GM21528 (cell line): ENCODE measurements around the gene MB.

ENCODE experiments used
- ATAC-seq: cut with Tn5 transposase; IDR thresholded peaks from one replicate; pipeline ENCODE4 v1.9.1; 2021; ENCODE audit warnings: mild to moderate bottlenecking, moderate library complexity; ENCODE audit not compliant: unreplicated experiment, low FRiP score

Gene MB

DNA sequence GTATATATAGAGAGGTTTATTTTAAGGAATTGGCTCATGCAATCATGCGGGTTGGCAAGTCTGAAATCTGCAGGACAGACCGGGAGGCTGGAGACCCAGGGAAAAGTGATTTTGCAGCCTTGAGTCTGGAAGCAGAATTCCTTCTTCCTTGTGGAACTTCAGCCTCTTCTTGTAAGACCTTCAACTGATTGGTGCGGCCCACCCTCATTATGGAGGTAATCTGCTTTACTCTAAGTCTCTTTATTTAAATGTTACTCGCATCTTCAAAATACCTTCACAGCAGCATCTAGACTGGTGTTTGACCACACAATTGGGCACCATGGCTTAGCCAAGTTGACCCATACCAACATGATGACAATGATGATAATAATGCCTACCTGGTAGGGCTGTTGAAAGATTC is 17.8 kb downstream of the MB start:
- no peak for ATAC-seq

DNA sequence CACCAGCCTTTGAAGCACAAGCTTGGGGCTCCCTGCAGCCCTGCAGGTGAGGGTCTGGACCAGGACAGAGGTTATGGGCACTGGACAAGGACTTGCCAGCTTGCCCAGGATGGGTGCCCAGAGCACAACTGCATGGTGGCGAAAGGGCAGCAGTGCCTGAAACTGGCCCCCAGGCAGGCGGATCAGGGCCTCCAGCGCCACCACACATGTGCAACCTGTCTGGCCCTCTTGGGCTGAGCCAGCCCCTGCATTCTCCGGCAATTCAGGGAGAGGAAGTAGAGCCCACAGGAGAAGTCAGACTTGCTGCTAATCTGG is 18.8 kb downstream of the MB start:
- ATAC-seq, result no peak

DNA sequence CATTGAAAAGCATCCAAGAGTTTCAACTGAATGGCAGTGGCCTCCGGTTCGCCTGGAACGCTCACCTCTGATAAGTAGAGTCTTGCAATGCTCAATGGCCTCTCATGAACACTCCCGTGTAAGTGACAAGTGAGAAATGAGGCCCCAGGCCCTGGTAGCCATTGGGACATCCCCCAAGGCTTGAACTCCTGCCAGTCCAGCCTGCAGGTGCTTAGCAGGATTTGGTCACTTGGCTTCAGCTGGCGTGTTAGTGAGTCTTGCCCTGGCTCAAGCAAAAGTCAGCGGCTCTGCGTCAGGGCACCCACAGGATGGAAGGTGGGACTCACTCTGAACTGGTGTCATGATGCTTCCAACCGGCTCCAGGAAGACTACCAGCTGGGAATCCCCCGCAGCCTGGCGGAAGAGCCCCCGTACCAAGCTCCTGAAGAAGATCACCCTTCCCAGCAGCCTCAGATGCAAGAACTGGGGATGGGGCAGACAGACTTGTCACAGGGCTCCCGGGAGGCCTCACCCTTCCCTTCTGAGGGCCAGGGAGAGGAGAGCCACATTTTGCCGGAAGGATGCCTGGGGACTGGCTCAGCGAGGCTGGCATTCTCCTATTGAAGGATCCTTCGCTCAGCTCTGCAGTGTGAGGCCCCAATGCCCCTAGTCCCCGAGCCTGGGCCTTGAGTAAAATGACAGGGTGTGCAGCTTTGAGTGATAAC is 19.3 kb downstream of the MB start:
- ATAC-seq, result no peak

DNA sequence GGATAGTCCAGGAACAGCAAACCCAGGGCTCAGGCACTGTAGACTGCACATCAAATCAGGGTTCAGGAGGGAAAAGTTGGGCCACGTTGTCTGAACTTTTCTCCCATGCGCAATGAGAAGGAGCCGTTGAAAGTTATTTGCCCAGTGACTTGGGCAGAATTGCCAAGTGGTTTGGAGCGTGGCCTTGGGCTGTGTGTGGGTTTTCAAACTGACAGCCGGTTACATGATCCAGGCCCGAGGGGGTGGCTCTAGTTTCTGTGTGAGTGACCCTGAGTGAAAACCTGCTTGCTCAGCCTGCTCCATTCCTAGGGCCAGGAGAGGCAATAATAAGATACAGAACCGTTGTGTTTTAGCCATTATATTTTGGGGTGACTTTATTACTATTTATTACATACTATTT is 20.3 kb downstream of the MB start:
- no peak for ATAC-seq

DNA sequence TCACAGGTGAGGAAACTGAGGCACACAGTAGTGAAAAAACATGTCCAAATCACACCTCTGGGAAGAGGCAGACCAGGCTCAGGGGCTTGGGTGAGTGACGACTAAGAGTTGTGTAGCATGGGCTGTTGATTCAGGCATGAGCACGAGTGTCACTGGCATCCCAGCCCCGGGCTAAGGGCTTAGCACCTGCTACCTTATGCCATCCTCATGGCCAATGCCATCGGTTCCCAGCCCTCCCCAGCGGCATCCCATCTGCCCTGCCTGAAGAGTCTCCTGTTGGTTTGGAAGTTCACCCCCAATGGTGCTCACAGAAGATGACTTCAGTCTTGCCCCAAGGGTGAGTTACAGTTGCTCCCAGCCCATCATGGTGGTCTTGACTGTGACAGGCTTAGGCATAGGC is 22.4 kb downstream of the MB start:
- ATAC-seq, result no peak

DNA sequence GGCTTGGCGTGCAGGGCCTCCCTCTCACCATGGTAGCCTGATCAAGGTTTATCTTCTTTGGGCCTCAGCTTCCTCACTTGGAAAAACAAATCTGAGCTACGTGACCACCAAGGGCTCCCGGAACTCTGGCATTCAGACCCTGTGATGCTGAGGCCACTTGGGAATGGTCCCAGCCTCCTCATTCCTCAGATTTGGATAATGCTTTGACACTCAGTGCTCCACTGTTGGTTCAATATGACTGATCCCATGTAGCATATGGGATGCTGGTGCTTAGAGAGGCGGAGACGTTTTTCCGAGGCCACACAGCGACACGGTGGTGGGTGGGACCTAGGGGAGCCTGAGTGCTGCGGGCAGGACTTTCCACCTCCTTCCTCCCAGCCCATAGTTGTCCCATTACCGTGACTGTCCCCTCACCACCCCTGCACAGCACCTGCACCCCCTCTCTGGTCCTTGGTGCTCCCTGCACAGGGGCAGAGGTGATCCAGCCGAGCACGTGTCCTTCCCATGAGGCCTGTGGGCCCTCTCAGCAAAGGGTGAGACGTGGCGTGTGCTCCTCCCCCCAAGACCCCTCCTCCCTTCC is 23.1 kb downstream of the MB start:
- no peak for ATAC-seq

DNA sequence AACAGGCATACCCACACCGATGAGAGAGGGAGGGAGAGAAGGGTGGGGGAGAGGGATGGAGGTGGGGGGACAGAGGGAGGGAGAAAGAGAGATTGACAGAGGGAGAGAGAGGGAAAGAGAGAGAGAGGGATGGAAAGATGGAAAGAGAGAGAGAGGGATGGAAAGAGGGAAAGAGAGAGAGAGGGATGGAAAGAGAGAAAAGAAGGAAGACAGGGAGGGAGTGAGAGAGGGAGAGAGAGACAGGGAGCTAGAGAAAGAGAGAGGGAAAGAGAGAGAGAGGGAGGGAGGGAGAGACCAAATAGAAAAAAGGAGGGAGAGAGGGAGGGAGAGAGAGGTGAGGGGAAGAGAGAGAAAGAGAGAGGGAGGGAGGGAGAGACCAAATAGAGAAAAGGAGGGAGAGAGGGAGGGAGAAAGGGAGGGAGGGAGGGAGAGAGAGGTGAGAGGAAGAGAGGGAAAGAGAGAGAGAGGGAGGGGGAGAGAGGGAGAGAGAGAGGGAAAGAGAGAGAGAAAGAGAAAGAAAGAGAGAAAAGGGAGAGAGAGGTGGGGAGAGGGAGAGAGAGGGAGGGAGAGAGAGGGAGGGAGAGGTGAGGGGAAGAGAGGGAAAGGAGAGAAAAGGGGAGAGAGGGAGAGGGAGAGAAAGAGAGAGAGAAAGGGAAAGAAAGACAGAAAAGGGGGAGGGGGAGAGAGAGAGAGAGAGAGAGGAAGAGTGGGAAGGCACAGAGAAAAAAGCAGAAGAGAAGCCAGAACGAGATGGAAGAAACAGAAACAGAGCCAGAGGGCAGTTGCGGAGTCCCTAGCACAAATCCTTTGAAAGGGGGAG is 23.8 kb downstream of the MB start:
- ATAC-seq, result no peak

DNA sequence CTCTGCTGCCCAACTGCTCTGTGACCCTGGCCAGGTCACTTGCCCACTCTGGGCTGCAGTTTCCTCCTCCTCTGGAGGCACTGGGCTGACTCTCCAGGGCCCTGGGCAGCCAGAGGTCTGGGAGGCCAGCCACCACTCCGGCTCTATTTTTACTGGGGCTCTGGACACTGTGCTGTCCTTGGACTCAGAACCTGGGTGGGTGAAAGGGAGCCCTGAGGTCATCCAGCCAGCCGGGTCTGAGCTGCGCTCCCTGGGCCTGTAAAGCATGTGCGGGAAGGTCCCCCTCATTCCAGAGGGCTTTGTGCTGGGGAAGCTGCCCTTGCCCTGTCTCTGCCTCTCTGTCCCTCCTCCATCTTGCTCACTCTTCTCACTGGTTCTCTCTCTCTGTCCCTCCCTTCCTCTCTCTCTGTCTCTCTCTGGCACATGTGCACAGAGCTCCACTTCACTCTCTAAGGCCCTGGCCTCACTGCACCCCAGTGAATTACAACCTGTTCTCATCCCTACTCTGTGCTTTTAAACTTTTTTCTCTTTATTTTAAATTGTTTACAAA is 24.6 kb downstream of the MB start:
- no peak for ATAC-seq

DNA sequence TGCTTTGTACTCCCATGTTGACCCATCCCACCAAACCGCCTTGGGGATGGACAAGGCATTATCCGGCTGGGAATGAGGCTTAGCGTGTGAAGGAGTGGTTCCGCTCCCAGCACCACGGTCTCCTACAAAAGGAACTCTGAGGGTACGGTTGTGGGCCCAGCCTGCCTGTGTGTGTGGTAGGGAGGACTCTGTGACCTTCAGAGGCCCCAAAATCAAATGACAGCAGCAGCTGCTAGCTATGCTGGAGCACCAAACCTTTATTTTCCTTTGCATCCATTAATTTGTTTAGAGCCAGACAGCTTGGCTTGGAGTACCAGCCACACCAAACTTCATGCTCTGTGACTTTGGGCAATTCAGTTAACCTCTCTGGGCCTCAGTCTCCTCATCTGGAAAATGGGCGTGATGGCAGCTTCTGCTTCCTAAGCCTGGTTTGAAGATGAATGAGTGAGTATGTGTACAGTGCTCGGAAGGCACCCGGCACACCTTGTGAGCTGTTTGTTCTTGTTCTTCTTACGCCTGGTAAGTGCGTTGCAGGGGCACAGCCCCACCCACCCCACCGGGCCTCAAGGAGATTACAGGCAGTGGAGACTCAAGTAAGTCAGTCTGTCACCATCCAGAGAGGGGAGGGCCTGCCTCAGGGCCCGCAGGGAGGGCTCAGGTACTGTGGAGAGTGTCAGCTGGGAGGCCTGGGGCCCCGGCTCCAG is 25.3 kb downstream of the MB start:
- no peak for ATAC-seq

DNA sequence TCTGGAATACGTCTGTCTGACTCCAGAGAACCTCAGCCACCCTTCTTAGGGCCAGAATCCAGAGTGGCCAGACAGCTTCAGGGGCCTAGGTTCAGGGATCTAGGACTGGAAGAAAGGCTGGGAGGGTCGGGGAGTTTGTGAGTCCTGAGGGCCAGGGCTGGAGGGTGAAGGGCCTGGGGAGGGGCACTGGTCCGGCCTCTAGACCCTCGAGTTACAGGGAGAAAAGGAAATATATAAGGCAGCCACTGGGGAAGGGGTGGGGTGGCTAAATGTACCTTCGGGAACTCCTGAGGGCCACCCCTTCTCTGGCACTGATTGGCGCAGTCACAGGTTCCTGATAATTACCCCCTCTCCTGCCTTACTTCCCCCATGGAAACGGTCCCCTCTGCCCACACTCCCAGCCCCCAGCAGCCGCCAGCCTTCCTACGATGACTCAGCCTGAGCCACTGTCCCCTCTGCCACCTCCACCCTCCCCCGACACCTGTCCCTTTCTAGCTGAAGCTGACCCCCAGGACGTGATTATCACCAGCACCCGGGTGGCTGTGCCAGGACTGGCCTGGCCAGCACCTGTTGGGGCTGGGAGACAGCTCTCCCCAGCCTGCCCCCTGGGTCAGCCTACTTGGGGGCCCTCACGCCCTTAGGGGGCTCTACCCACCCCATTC is 26.4 kb downstream of the MB start:
- ATAC-seq, result no peak

DNA sequence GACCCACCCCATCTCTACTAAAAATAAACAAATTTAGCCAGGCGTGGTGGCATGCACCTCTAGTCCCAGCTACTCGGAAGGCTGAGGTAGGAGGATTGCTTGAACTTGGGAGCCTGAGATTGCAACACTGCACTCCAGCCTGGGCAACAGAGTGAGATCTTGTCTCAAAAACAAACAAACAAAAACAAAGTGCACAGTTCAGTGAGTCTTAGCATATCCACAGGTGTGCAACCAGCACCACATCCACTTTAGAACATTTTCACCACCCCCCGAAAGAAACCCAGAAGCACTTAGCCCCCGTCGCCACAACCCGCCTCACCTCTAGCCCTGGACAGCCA is 27.4 kb downstream of the MB start:
- ATAC-seq, result no peak

DNA sequence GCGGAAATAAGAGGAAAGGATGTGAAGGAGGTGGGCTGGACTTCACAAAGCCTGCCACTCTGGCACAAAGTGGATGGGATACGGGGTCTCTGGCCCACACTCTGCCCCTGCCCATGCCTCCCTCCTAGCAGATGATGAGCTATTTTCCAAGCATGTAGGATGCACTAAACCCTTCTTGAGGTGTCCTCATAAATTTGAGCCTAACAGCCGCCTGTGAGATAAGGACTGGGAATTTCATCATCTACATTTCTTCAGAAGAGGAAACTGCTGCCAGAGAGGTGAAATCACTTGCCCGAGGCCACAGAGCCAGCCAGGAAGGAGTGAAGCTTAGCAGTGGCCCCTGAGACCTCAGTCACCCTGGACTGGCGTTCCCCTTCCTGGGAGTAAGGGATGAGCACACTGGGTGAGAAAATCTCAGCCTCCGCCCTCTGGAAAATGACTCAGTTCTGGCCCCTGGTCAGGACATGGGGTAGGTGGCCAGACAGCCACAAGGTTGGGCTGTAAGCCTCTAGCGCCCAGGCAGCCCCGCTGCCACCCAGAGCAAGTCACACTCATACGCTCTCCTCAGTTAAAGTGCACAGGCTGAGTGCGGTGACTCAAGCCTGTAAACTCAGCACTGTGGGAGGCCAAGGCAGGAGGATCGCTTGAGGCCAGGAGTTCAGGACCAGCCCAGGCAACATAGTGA is 27.9 kb downstream of the MB start:
- no peak for ATAC-seq

DNA sequence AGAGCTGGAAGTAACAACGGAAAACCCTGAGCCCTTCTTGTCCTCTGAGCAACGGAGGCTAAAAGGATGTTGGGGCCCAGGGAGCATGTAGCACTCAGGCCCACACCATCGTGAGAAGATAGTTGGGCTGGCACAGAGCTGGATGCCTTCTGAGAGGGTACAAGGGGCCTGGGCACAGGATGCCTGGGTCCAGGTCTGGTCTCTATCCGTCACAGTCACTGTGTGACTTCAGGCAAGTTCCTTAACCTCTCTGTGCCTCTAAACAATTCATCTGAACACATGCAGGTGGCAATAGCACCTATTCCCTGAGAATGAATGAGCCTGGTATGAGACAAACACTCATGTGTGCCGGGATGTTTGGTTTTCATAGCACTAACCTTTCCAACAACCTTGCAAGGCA is 29.2 kb downstream of the MB start:
- ATAC-seq, result no peak

DNA sequence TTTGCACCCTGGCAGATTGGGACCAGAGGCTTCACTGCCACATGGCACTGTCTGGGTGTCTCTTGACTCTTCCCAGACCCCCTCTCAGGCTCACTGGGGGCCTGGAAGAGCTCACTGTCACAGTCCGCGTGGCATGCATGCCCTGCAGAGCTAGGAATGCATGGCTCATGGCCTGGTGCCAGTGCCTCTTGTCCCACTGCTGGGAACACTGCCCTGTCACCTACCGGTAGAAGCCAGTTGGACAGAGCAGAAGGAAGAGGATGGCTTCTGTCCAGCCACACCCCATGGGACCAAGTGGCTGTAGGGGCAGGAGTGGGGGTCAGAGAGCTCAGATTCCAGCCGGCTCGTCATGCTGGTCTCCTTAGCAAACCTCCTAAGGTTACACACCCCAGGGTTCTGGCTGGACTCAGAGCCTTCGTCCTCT is 29.7 kb downstream of the MB start:
- no peak for ATAC-seq

DNA sequence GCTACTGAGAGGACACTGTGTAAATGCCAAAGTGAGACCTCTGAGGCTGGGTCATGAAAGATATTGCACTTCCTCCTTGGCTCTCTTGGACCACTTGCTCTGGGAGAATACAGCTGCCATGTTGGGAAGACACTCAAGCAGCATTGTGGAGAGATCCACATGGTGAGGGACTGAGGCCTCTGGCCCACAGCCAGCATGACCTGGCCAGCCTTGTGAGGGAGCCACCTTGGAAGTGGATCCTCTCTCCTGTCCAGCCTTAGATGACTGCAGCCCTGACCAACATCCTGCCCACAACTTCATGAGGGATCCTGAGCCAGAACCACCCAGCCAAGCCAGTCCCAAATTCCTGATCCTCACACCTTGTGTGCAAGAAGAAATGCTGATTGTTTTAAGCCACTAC is 30.4 kb downstream of the MB start:
- no peak for ATAC-seq

DNA sequence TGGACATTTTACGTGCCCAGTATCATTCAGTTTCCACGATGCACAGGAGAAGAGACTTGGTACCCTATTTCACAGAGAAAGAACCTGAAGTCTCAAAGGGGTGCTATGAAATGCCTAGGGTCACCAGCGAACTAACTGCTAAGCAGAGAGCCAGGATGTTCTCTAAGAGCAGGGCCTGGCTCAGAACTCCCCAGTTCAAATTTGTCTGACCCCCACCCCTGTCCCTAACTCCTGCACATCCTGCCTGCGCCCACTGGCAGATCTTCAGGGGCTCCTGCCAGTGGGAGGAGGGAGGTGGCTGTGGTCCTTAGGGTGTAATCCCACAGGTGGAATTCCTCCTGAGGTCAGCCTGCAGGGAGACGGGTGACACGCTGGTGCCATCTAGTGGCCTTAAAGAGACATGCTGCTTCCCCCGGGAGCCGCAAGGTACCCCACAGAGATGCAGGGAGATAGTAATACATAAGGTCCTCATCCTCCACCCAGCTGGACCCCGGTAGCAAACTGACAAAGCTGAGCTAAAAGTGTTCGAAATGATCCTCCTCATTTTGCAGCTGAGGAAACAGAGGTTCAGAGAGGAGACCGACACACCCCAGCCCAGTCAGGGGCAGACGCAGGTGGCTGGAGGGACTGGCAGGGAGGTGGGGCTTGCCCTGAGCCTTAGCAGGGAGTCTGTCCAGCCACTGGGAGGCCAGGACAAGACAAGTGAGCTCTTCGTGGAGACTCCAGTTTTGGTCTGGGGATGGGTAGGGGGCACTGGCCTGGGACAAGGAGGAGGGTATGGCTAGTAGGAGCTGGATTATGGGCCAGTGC is 34.1 kb downstream of the MB start:
- no peak for ATAC-seq

DNA sequence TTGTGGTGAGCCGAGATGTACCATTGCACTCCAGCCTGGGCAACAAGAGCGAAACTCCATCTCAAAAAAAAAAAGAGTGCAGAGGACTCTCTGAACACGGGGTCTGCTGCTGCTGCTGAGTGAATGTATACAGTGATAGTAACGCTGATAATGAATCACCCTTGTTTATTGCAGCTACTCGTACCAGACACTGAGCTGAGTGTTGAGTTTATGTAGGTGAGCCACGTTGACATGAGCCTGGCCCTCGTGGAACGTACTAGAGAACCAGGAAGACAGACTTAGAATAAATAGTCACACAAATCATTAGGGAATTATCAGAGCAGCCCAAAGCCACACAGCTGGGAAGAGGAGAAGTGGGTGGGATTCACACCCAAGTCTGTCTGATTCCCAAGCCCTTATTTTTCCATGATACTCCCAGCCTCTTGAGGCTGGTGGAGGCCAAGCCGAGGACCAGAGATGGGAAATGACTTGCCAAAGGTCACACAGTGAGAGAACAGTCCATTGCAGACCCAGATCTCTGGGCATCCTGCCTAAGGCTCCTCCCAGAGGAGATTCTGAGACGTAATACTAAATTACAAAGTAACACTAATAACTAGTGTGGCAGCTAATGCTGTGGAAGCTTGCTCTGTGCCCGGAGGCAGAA is 34.8 kb downstream of the MB start:
- ATAC-seq, result no peak

DNA sequence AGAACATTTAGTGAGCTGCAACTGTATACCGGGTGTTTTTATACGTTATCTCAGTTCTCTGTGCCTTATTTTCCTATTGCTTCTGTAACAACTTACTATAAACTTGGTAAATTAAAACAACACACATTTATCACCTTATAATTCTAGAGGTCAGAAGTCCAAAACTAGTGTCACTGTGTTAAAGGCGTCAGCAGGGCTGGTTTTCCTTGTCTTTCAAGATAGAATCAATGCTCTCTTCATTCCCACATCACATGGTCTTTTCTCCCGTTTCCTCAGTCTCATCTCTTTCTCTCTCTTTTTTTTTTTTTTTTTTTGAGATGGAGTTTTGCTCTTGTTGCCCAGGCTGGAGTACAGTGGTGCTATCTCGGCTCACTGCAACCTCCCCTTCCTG is 36.1 kb downstream of the MB start:
- ATAC-seq, result no peak
